Stimulated activated CD8-positive, alpha-beta memory T cell treated with anti-CD3 and anti-CD28 coated beads, Interleukin-2, amount 100 ng/mL, for 1 hour (primary cell): Measurements from ENCODE around the gene STIM1.
A peak's percentile ranks its signal among the peaks of the same experiment; 100 is the strongest.

ENCODE experiments used
- DNase-seq, 2 donors: peaks; one replicate each; pipeline ENCODE4 v3.0.0-alpha.2; 2020; ENCODE audit warnings: low read depth in 2 of 2

Gene STIM1

GRCh38 chr11:3916962-3917361 is 61.5 kb downstream of the STIM1 start:
- no peak for DNase-seq

- DNase-seq: peak; percentile 53 to 56
These were observed 64.8 kb downstream of the STIM1 start for GRCh38 chr11:3920148-3920852.

- no peak for DNase-seq
These were observed 66.6 kb downstream of the STIM1 start for GRCh38 chr11:3922056-3922455.

- no peak for DNase-seq
These were observed 70.0 kb downstream of the STIM1 start for GRCh38 chr11:3925513-3925912.

GRCh38 chr11:3926458-3927095 is 71.1 kb downstream of the STIM1 start:
- DNase-seq: no peak

- DNase-seq: no peak
These were observed 71.8 kb downstream of the STIM1 start for GRCh38 chr11:3927129-3927796.

GRCh38 chr11:3929232-3929631 is 73.8 kb downstream of the STIM1 start:
- DNase-seq: no peak

GRCh38 chr11:3929649-3930048 is 74.2 kb downstream of the STIM1 start:
- no peak for DNase-seq

GRCh38 chr11:3932698-3933097 is 77.2 kb downstream of the STIM1 start:
- no peak for DNase-seq

GRCh38 chr11:3933165-3933628 is 77.7 kb downstream of the STIM1 start:
- DNase-seq: no peak

- DNase-seq: no peak
These were observed 79.2 kb downstream of the STIM1 start for GRCh38 chr11:3934658-3935057.

- DNase-seq: no peak
These were observed 81.1 kb downstream of the STIM1 start for GRCh38 chr11:3936517-3936916.

- no peak for DNase-seq
These were observed 83.7 kb downstream of the STIM1 start for GRCh38 chr11:3939211-3939610.

GRCh38 chr11:3939651-3940190 is 84.3 kb downstream of the STIM1 start:
- no peak for DNase-seq

- DNase-seq: no peak
These were observed 86.9 kb downstream of the STIM1 start for GRCh38 chr11:3942160-3942955.

GRCh38 chr11:3942956-3943497 is 87.6 kb downstream of the STIM1 start:
- no peak for DNase-seq

- no peak for DNase-seq
These were observed 88.7 kb downstream of the STIM1 start for GRCh38 chr11:3944198-3944597.

- no peak for DNase-seq
These were observed 91.1 kb downstream of the STIM1 start for GRCh38 chr11:3946455-3947017.

- peak; percentile 23 to 24 for DNase-seq
These were observed 91.6 kb downstream of the STIM1 start for GRCh38 chr11:3947061-3947460.

- no peak for DNase-seq
These were observed 93.7 kb downstream of the STIM1 start for GRCh38 chr11:3949125-3949524.

GRCh38 chr11:3950996-3951660 is 95.7 kb downstream of the STIM1 start:
- DNase-seq: no peak
